ENCODE measurements around the gene WNT7B.

The WNT7B gene

DNA sequence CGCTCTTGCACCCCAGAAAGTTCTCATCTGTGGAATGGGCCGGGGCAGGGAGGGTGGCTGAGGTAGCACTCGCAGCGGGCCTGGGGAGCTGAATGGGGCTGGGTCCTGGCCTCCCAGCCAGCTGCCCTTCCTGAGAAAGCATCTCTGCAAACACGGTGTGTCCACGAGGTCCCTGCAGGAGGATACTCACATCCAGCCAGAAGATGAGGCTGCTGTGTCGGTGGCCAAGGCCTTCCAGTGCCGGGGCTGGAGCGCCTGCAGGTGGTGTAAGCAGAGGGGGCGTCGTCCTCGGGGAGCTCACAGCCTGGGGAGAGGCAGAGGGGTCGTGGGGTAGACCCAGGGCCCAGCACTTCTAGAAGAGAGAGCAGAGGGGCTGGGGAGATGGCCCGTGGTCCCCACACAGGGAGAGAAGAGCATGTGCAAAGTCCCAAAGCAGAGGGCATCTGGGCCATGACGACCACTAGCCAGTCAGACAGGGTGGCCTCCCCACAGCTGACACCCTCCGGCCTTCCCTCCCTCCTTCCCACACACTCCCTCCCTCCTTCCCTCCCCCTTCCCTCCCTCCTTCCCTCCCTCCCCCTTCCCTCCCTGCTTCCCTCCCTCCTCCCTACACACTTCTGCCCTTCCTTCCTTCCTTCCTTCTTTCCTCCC lies 97.9 kb downstream of the WNT7B start:
- H4K20me1 ChIP-seq (ENCODE audit: control insufficient read depth, insufficient read depth, low read depth, low read length) = no peaks in the 10 kb centered on the region

GRCh38 chr22:45878051-45878781 lies 98.7 kb downstream of the WNT7B start:
- no peak overlapping the region for H3K4me3 ChIP-seq (ENCODE audit: low read length)
- no peaks in the 10 kb centered on the region for H3K4me1 ChIP-seq (ENCODE audit: control insufficient read depth, low read length)
- H3K9me3 ChIP-seq (ENCODE audit: control insufficient read depth, insufficient read depth, low read length) = no peaks in the 10 kb centered on the region
- no peaks in the 10 kb centered on the region for H3K36me3 ChIP-seq (ENCODE audit: control insufficient read depth, low read length)
- no peaks in the 10 kb centered on the region for H3F3A ChIP-seq (ENCODE audit: control insufficient read depth, insufficient read depth)
- H3K27me3 ChIP-seq (ENCODE audit: control insufficient read depth, low read length) = no peaks in the 10 kb centered on the region
- TF ChIP-seq, protein P1, sequence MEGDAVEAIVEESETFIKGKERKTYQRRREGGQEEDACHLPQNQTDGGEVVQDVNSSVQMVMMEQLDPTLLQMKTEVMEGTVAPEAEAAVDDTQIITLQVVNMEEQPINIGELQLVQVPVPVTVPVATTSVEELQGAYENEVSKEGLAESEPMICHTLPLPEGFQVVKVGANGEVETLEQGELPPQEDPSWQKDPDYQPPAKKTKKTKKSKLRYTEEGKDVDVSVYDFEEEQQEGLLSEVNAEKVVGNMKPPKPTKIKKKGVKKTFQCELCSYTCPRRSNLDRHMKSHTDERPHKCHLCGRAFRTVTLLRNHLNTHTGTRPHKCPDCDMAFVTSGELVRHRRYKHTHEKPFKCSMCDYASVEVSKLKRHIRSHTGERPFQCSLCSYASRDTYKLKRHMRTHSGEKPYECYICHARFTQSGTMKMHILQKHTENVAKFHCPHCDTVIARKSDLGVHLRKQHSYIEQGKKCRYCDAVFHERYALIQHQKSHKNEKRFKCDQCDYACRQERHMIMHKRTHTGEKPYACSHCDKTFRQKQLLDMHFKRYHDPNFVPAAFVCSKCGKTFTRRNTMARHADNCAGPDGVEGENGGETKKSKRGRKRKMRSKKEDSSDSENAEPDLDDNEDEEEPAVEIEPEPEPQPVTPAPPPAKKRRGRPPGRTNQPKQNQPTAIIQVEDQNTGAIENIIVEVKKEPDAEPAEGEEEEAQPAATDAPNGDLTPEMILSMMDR (IDR thresholded peaks at IDR 0.05; ENCODE audit: low read depth, low read length, poor library complexity, severe bottlenecking) = no peak
- no peak for TF ChIP-seq EZH2phosphoT487 (IDR thresholded peaks at IDR 0.05; ENCODE audit: borderline replicate concordance, low read length)
- no peak overlapping the region for H3K27ac ChIP-seq (ENCODE audit: low read depth, low read length)
- H3K79me2 ChIP-seq (ENCODE audit: control insufficient read depth, low read length) = no peaks in the 10 kb centered on the region
- no peaks in the 10 kb centered on the region for H4K20me1 ChIP-seq (ENCODE audit: control insufficient read depth, insufficient read depth, low read depth, low read length)
- no peak overlapping the region for H3K4me2 ChIP-seq (ENCODE audit: low read length)
- H3K9me2 ChIP-seq (replicated peaks; ENCODE audit: control insufficient read depth, low read length) = no peaks in the 10 kb centered on the region

More for the DNA sequence above, 97.9 kb downstream of the WNT7B start:
- Histone ChIP-seq H3K36me3 (ENCODE audit: control insufficient read depth, low read length) (no peaks in the 10 kb centered on the region), H3K79me2 (ENCODE audit: control insufficient read depth, low read length) (no peaks in the 10 kb centered on the region), H3K27ac (ENCODE audit: low read depth, low read length) (no peak overlapping the region), H3K4me3 (ENCODE audit: low read length) (no peak overlapping the region), H3K9me2 (replicated peaks; ENCODE audit: control insufficient read depth, low read length) (no peaks in the 10 kb centered on the region), H3K4me1 (ENCODE audit: control insufficient read depth, low read length) (no peaks in the 10 kb centered on the region), H3K27me3 (ENCODE audit: control insufficient read depth, low read length) (no peaks in the 10 kb centered on the region), H3K9me3 (ENCODE audit: control insufficient read depth, insufficient read depth, low read length) (no peaks in the 10 kb centered on the region), H3K4me2 (ENCODE audit: low read length) (no peak overlapping the region), H3F3A (ENCODE audit: control insufficient read depth, insufficient read depth) (no peaks in the 10 kb centered on the region)
- TF ChIP-seq EZH2phosphoT487 (IDR thresholded peaks at IDR 0.05; ENCODE audit: borderline replicate concordance, low read length) = no peak
- TF ChIP-seq, protein P1 (IDR thresholded peaks at IDR 0.05; ENCODE audit: low read depth, low read length, poor library complexity, severe bottlenecking) = no peak

DNA sequence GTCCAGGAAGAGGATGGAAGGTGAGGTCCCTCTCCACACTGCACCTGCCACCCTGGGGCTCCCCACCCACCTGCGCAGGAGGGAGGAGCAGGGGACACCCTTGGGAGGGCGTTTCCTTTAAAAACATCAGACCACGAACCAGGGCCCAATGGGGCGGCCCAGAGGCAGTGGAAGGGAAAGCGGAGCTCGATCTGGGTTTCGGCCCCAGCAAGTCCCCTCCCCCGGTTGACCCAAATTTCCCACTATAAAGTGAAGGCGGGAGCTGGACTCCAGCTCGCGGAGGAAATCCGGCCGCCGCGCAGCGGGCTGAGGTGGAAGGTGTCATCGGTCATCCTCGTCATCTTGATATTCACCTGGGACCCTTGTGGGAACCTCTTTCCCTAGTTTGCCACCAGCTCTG lies 99.3 kb downstream of the WNT7B start:
- Histone ChIP-seq H3K9me3 (ENCODE audit: control insufficient read depth, insufficient read depth, low read length) (no peaks in the 10 kb centered on the region), H3K27ac (ENCODE audit: low read depth, low read length) (no peak overlapping the region), H3F3A (ENCODE audit: control insufficient read depth, insufficient read depth) (no peaks in the 10 kb centered on the region), H3K79me2 (ENCODE audit: control insufficient read depth, low read length) (no peaks in the 10 kb centered on the region), H3K27me3 (ENCODE audit: control insufficient read depth, low read length) (no peaks in the 10 kb centered on the region), H3K4me3 (ENCODE audit: low read length) (no peak overlapping the region), H3K4me2 (ENCODE audit: low read length) (no peak overlapping the region), H3K4me1 (ENCODE audit: control insufficient read depth, low read length) (no peaks in the 10 kb centered on the region), H3K36me3 (ENCODE audit: control insufficient read depth, low read length) (no peaks in the 10 kb centered on the region), H3K9me2 (replicated peaks; ENCODE audit: control insufficient read depth, low read length) (no peaks in the 10 kb centered on the region), H4K20me1 (ENCODE audit: control insufficient read depth, insufficient read depth, low read depth, low read length) (no peaks in the 10 kb centered on the region)
- no peak for TF ChIP-seq EZH2phosphoT487 (IDR thresholded peaks at IDR 0.05; ENCODE audit: borderline replicate concordance, low read length)
- TF ChIP-seq, protein P1 (IDR thresholded peaks at IDR 0.05; ENCODE audit: low read depth, low read length, poor library complexity, severe bottlenecking) = no peak
